Left lung (tissue), 10 donors: ENCODE measurements around the gene F2RL2. TPM values are rescaled to one million over a fixed set of nuclear protein-coding genes. Genes with fewer than 3 reads are reported as not detected.

Experiments used
- ATAC-seq: fragments of 200-7000 bp; cut with Tn5 transposase; one replicate; pipeline ENCODE4 v1.9.1; 2020; ENCODE audit warnings: moderate library complexity
- DNase-seq, 4 donors: peaks; one replicate each; pipeline ENCODE4 v3.0.0-alpha.2; 2013 to 2020
- H3K27ac ChIP-seq, 2 donors: fragments of 200-600 bp; sonication (generic) in 1 of 2; one replicate each; pipeline versions ENCODE4 v1.5.0 to v1.8.0; 2020 to 2021
- H3K27me3 ChIP-seq, 2 donors: fragments of 200-600 bp; sonication (generic) in 1 of 2; one replicate each; pipeline versions ENCODE4 v1.5.0 to v1.8.0; 2020 to 2021
- H3K36me3 ChIP-seq, 2 donors: fragments of 200-600 bp; sonication (generic) in 1 of 2; one replicate each; pipeline versions ENCODE4 v1.5.0 to v1.8.0; 2020 to 2021
- H3K4me1 ChIP-seq, 2 donors: fragments of 200-600 bp; one replicate each; pipeline ENCODE4 v1.8.0; 2021
- H3K4me3 ChIP-seq, 2 donors: fragments of 200-600 bp; sonication (generic) in 1 of 2; one replicate each; pipeline versions ENCODE4 v1.5.0 to v1.8.0; 2020 to 2021; ENCODE audit warnings: mild to moderate bottlenecking in 1 of 2
- H3K9me3 ChIP-seq, 2 donors: fragments of 200-600 bp; sonication (generic) in 1 of 2; one replicate each; pipeline versions ENCODE4 v1.5.0 to v1.8.0; 2020 to 2021
- CTCF ChIP-seq, 2 donors: fragments of 200-600 bp; sonication (generic) in 1 of 2; IDR thresholded peaks; one replicate each; pipeline versions ENCODE4 v1.5.0 to v1.8.0; 2021; ENCODE audit warnings: antibody characterized with exemption in 2 of 2
- intact Hi-C, 2 donors: fragments of 100-400 bp; cut with DNase I; formaldehyde crosslinking; loops; one replicate each; pipeline versions ENCODE4 v1.11.2 to v1.14.2; 2022
- polyA plus RNA-seq, 6 donors: library from polyadenylated mRNA; unstranded; fragments of 120-200 nt; gene quantifications; one replicate each; pipeline ENCODE4 v1.2.1, GENCODE V29; 2013; ENCODE audit not compliant: insufficient read length in 6 of 6
- total RNA-seq, 2 donors: library from RNA; stranded (reverse); fragmentation: NEBNext Ultra II Directional; extraction: Animal tissue kit (Norgen Biotek cat#: 25700); gene quantifications; one replicate each; pipeline ENCODE4 v1.2.1, GENCODE V29; 2021
- donor health status: DM: no; HTN: yes; CAD: no.
- donor health status: DM: no; HTN: no; CAD: no.

The F2RL2 gene
- total and polyA plus RNA-seq, 8 donors: 0.10 to 1.8 (median 0.31) TPM

- H3K27me3 ChIP-seq: no peaks in the 10 kb centered on the region
- ATAC-seq (no peak), DNase-seq (no peak)
- H3K27ac ChIP-seq: no peak overlapping the region
- no peaks in the 10 kb centered on the region for H3K9me3 ChIP-seq
- peaks cover 4 to 14% of the 10 kb centered on the region in 2 donors for H3K4me1 ChIP-seq
- intact Hi-C loops: no loop called here
- no peaks in the 10 kb centered on the region for H3K36me3 ChIP-seq
- TF ChIP-seq CTCF (IDR thresholded peaks at IDR 0.05): no peak
- H3K4me3 ChIP-seq: no peak overlapping the region
Observed at GRCh38 chr5:76579166-76579937, 43.9 kb downstream of the F2RL2 start.

- intact Hi-C loops: no loop called here
- Histone ChIP-seq H3K27ac (no peak overlapping the region), H3K9me3 (no peaks in the 10 kb centered on the region), H3K4me3 (no peak overlapping the region), H3K4me1 (peaks cover 0 to 4% of the 10 kb centered on the region in 2 donors), H3K27me3 (no peaks in the 10 kb centered on the region), H3K36me3 (no peaks in the 10 kb centered on the region)
- ATAC-seq (no peak), DNase-seq (no peak)
- no peak for TF ChIP-seq CTCF (IDR thresholded peaks at IDR 0.05)
Observed at GRCh38 chr5:76576996-76577395, 46.2 kb downstream of the F2RL2 start.

GRCh38 chr5:76576450-76576849, 46.8 kb downstream of the F2RL2 start:
- Histone ChIP-seq H3K4me3 (no peak overlapping the region), H3K27ac (no peak overlapping the region), H3K36me3 (no peaks in the 10 kb centered on the region), H3K27me3 (no peaks in the 10 kb centered on the region), H3K9me3 (no peaks in the 10 kb centered on the region), H3K4me1 (peaks cover 2 to 4% of the 10 kb centered on the region in 2 donors)
- ATAC-seq (no peak), DNase-seq (peak in 2 of 4 donors; percentile 59 to 67)
- intact Hi-C loops: no loop called here
- no peak for TF ChIP-seq CTCF (IDR thresholded peaks at IDR 0.05)

GRCh38 chr5:76571559-76571958, 51.6 kb downstream of the F2RL2 start:
- H3K36me3 ChIP-seq: no peaks in the 10 kb centered on the region
- ATAC-seq: no peak
- no peak overlapping the region for H3K4me3 ChIP-seq
- TF ChIP-seq CTCF (IDR thresholded peaks at IDR 0.05): peak in 1 of 2 donors; percentile 11
- no peak for DNase-seq
- no peaks in the 10 kb centered on the region for H3K9me3 ChIP-seq
- intact Hi-C loops: no loop called here
- H3K27me3 ChIP-seq: no peaks in the 10 kb centered on the region
- peaks cover 0 to 7% of the 10 kb centered on the region in 2 donors for H3K4me1 ChIP-seq
- no peak overlapping the region for H3K27ac ChIP-seq

- Histone ChIP-seq H3K4me1 (peaks cover 0 to 10% of the 10 kb centered on the region in 2 donors), H3K9me3 (no peaks in the 10 kb centered on the region), H3K27ac (no peak overlapping the region), H3K4me3 (no peak overlapping the region), H3K36me3 (no peaks in the 10 kb centered on the region), H3K27me3 (no peaks in the 10 kb centered on the region)
- intact Hi-C loops: no loop called here
- no peak for DNase-seq
- no peak for ATAC-seq
- no peak for TF ChIP-seq CTCF (IDR thresholded peaks at IDR 0.05)
Observed at GRCh38 chr5:76570153-76570552, 53.0 kb downstream of the F2RL2 start.

Other genes with a start within 250 kb of the F2RL2 start
- 10 to 100 TPM; 25.5 to 29.1 TPM for gene IQGAP2, start 220.1 kb downstream of the F2RL2 start, total RNA-seq
- 10 to 100 TPM; 15.6 to 19.1 (median 16.6) TPM for gene IQGAP2, start 220.1 kb downstream of the F2RL2 start, polyA plus RNA-seq
- 10 to 100 TPM; 21.2 to 29.4 TPM for gene F2R, start 92.7 kb upstream of the F2RL2 start, total RNA-seq
- 10 to 100 TPM; 36.2 to 54.4 (median 46.7) TPM for gene F2R, start 92.7 kb upstream of the F2RL2 start, polyA plus RNA-seq
- 10 to 100 TPM in 1 of 2 donors, 1 to 10 TPM in 1; 6.5 to 12.0 TPM for gene F2RL1, start 195.6 kb upstream of the F2RL2 start, total RNA-seq
- gene F2RL1, start 195.6 kb upstream of the F2RL2 start, polyA plus RNA-seq: 10 to 100 TPM in 2 of 6 donors, 1 to 10 TPM in 4; 8.0 to 10.5 (median 8.5) TPM
- gene S100Z, start 226.6 kb upstream of the F2RL2 start, total RNA-seq: under 1 TPM; 0.52 to 0.60 TPM
- gene S100Z, start 226.6 kb upstream of the F2RL2 start, polyA plus RNA-seq: under 1 TPM; 0.16 to 0.57 (median 0.31) TPM